Heart right ventricle (tissue), 16 donors: Measurements from ENCODE around the gene OBI1. TPM values are rescaled to one million over a fixed set of nuclear protein-coding genes. Genes with fewer than 3 reads are reported as not detected.

Source experiments
- ATAC-seq, 8 donors: fragments of 200-7000 bp; cut with Tn5 transposase; one replicate each; pipeline ENCODE4 v1.9.1; 2020; ENCODE audit warnings: mild to moderate bottlenecking in 8 of 8, moderate library complexity in 8 of 8, moderate number of reproducible peaks in 1 of 8
- DNase-seq, 2 donors: peaks; one replicate each; pipeline ENCODE4 v3.0.0-alpha.2; 2020
- H3K27ac ChIP-seq, 10 donors: fragments of 200-600 bp; sonication (generic) in 2 of 10; one replicate each; pipeline versions ENCODE4 v1.5.0 to v1.8.0; 2020 to 2022; ENCODE audit warnings: mild to moderate bottlenecking in 3 of 10
- H3K27me3 ChIP-seq, 7 donors: fragments of 200-600 bp; one replicate each; pipeline ENCODE4 v1.8.0; 2021 to 2022; ENCODE audit warnings: mild to moderate bottlenecking in 2 of 7
- H3K36me3 ChIP-seq, 9 donors: fragments of 200-600 bp; sonication (generic) in 1 of 9; one replicate each; pipeline versions ENCODE4 v1.5.0 to v1.8.0; 2020 to 2022; ENCODE audit warnings: mild to moderate bottlenecking in 2 of 9
- H3K4me1 ChIP-seq, 9 donors: fragments of 200-600 bp; sonication (generic) in 1 of 9; one replicate each; pipeline versions ENCODE4 v1.5.0 to v1.8.0; 2020 to 2022; ENCODE audit warnings: mild to moderate bottlenecking in 4 of 9
- H3K4me3 ChIP-seq, 10 donors: fragments of 200-600 bp; sonication (generic) in 2 of 10; one replicate each; pipeline versions ENCODE4 v1.5.0 to v1.8.0; 2020 to 2022; ENCODE audit warnings: mild to moderate bottlenecking in 7 of 10, moderate library complexity in 2 of 10
- H3K9me3 ChIP-seq, 11 donors: fragments of 200-600 bp in 10 of 11; sonication (generic) in 2 of 11; one replicate each; pipeline versions ENCODE4 v1.5.0 to v1.8.0; 2013 to 2022; ENCODE audit warnings: mild to moderate bottlenecking in 2 of 11, control low read depth in 1 of 11, moderate library complexity in 1 of 11
- WGBS, 2 donors: extraction: QIAGEN DNeasy Blood & Tissue Kit; methylation state at CpG; one replicate each; pipeline ENCODE4 v1.1.7; 2013; ENCODE audit warnings: inconsistent platforms in 1 of 2; 5-methylcytosine and 5-hydroxymethylcytosine counted together
- intact Hi-C, 10 donors: fragments of 100-400 bp; cut with DNase I; formaldehyde crosslinking; loops; one replicate each; pipeline versions ENCODE4 v1.11.1 to v1.14.2; 2022
- polyA plus RNA-seq, 2 donors: library from polyadenylated mRNA; stranded (reverse); fragments of 200-250 nt; gene quantifications; one replicate each; pipeline ENCODE4 v1.2.3, GENCODE V29; 2013
- total RNA-seq, 10 donors: library from RNA; stranded (reverse); fragmentation: NEBNext Ultra II Directional in 3 of 10; extraction: Animal tissue kit (Norgen Biotek cat#: 25700) in 3 of 10; gene quantifications; one replicate each; pipeline versions ENCODE4 v1.2.1 to v1.2.4, GENCODE V29; 2021 to 2023
- TF ChIP-seq, protein P1 (sequence below), 9 donors: fragments of 200-600 bp; sonication (generic) in 2 of 9; IDR thresholded peaks; one replicate each; pipeline versions ENCODE4 v1.5.0 to v1.8.0; 2021 to 2022; ENCODE audit warnings: antibody characterized with exemption in 9 of 9, mild to moderate bottlenecking in 5 of 9, moderate library complexity in 1 of 9
- donor health status: Arrhythmogenic right ventricular cardiomyopathy.
- donor health status: ischemic (EF 13 %, LVEDD 7.1; RV severe dilation, severe dysfunction).
- donor health status: healthy with polysubstance abuse.
- donor health status: DM: no; HTN: yes; CAD: no.
- donor health status: DM: no; HTN: no; CAD: no.
- donor health status: ischemic (EF 25% LVEDD 6.9; RV normal size, moderate dysfunction).
- donor health status: ischemic (EF 25% LVEDD 5.7; RV mildly dilated, moderate dysfunction).
- donor health status: healthy.
- donor health status: DM: yes; HTN: yes; CAD: no.
- donor health status: Ischemic cardiomyopathy.
- donor health status: ischemic (EF 35%, LVEDD 5.7; RV mildly dilated, moderate dysfunction).
- donor health status: nonischemic (EF 11% LVEDD 7.7; RV severe dilation, severe dysfunction).
- donor health status: DM: yes; HTN: yes; CAD: no.
- donor health status: PGD.
- donor health status: ischemic (EF 29% LVEDD 5.4; RV normal size, mild dysfunction).
- donor health status: nonischemic (EF 23%, LVEDD 6.1; RV moderate dilation, normal function).

Gene OBI1
- total and polyA plus RNA-seq, 12 donors = 2.8 to 12.3 (median 9.3) TPM

DNA sequence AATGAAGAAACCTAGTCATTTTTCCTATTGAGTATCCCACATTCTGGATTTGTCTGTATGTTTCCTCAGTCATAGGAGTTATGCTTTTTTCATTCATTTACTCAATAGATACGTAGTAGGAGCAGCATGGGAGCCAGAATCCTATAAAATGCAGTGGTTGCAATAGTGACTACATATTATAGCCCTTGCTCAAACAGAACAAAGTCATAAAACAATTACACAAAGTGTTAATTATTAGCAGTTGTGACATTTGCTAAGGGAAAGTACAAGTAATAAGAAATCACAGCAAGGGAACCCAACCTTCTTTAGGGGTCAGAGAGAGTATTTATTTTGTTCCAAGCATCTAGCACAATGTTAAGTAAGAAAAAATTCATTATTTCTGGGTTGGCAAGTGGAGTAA is 27.9 kb downstream of the OBI1 start:
- WGBS, 2 donors = 96 to 99% methylated on average over 1 of the region's 1 CpG

DNA sequence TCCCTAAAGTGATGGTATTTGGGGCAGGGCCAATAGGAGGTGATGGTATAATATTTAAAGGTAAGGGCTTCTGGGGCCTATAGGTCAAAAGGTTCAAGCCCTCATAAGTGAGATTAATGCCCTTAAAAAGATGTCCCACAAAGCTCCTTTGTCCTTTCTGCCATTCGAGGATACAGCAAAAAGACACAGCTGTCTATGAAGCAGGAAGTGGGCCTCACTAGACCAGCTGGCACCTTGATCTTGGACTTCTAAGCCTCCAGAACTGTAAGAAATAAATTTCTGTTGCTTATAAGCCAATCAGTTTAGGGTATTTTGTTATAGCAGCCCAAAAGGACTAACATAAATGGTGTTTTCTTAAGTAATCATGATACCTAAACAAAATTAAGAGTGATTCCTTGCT is 28.4 kb downstream of the OBI1 start:
- peaks cover 0 to 100% (median 6%) of the 10 kb centered on the region in 9 donors for H3K36me3 ChIP-seq

More for the DNA sequence above, 27.9 kb downstream of the OBI1 start:
- ATAC-seq (no peak), DNase-seq (no peak)
- TF ChIP-seq, protein P1, sequence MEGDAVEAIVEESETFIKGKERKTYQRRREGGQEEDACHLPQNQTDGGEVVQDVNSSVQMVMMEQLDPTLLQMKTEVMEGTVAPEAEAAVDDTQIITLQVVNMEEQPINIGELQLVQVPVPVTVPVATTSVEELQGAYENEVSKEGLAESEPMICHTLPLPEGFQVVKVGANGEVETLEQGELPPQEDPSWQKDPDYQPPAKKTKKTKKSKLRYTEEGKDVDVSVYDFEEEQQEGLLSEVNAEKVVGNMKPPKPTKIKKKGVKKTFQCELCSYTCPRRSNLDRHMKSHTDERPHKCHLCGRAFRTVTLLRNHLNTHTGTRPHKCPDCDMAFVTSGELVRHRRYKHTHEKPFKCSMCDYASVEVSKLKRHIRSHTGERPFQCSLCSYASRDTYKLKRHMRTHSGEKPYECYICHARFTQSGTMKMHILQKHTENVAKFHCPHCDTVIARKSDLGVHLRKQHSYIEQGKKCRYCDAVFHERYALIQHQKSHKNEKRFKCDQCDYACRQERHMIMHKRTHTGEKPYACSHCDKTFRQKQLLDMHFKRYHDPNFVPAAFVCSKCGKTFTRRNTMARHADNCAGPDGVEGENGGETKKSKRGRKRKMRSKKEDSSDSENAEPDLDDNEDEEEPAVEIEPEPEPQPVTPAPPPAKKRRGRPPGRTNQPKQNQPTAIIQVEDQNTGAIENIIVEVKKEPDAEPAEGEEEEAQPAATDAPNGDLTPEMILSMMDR (IDR thresholded peaks at IDR 0.05) = no peak
- intact Hi-C loops = no loop called here
- no peaks in the 10 kb centered on the region for H3K4me1 ChIP-seq
- no peak overlapping the region for H3K27ac ChIP-seq
- no peak overlapping the region for H3K4me3 ChIP-seq
- H3K36me3 ChIP-seq = peaks cover 0 to 100% (median 6%) of the 10 kb centered on the region in 9 donors
- H3K27me3 ChIP-seq = no peaks in the 10 kb centered on the region
- no peaks in the 10 kb centered on the region for H3K9me3 ChIP-seq

DNA sequence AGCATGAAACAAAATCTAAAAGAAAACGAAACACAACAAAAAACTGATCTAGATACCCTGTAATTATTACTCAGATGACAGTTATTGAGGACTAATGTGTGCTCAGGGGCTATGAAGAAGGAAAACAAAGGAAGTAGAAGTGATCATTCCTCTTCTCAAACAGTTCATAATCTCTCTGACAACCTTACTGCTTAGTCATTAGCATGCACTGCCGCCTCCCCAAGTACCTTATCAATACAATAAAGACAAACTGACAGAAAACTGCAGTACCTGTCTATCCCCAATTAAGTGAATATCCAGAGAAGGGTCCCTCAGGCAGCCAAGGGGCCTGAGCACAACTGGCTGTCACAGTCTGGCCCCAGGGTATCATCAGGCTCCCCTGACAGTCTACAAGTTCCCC is 33.6 kb downstream of the OBI1 start:
- no peak for DNase-seq
- WGBS, 2 donors = 93 to 98% methylated on average over 2 of the region's 2 CpGs
- H3K27ac ChIP-seq = no peak overlapping the region
- H3K9me3 ChIP-seq = no peaks in the 10 kb centered on the region
- ATAC-seq = no peak
- intact Hi-C loops = no loop called here
- no peaks in the 10 kb centered on the region for H3K27me3 ChIP-seq
- H3K4me1 ChIP-seq = no peaks in the 10 kb centered on the region
- no peak overlapping the region for H3K4me3 ChIP-seq
- TF ChIP-seq, protein P1 (IDR thresholded peaks at IDR 0.05) = no peak
- H3K36me3 ChIP-seq = peaks cover 0 to 75% (median 0%) of the 10 kb centered on the region in 9 donors

More for the DNA sequence above, 28.4 kb downstream of the OBI1 start:
- 79 to 92% methylated on average over 1 of the region's 1 CpG for WGBS, 2 donors
- DNase-seq (no peak), ATAC-seq (no peak)
- H3K4me1 ChIP-seq = no peaks in the 10 kb centered on the region
- TF ChIP-seq, protein P1 (IDR thresholded peaks at IDR 0.05) = no peak
- H3K4me3 ChIP-seq = no peak overlapping the region
- no peak overlapping the region for H3K27ac ChIP-seq
- intact Hi-C loops = no loop called here
- H3K9me3 ChIP-seq = no peaks in the 10 kb centered on the region
- H3K27me3 ChIP-seq = no peaks in the 10 kb centered on the region

DNA sequence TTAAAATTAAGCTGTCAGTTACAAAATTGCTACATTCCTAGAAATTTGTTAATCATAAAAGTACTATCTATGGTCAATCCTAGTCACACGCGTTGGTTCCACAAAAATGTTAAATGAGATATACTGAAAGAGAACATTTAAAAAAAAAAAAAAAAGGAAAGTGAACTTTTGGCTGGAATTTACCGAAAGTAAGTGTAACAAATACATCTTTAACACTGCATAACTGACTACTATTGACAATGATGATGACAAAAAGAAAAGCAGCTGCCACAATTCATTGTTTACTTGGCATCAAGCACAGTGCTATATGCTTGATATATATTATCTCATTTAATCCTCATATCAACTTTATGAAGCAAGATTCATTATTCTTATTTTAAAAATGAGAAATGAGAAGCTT is 35.8 kb downstream of the OBI1 start:
- peaks cover 0 to 54% (median 0%) of the 10 kb centered on the region in 9 donors for H3K36me3 ChIP-seq
- DNase-seq (no peak), ATAC-seq (no peak)
- H3K4me1 ChIP-seq = no peaks in the 10 kb centered on the region
- TF ChIP-seq, protein P1 (IDR thresholded peaks at IDR 0.05) = no peak
- no peak overlapping the region for H3K4me3 ChIP-seq
- WGBS, 2 donors = 95 to 99% methylated on average over 3 of the region's 3 CpGs
- no peak overlapping the region for H3K27ac ChIP-seq
- no peaks in the 10 kb centered on the region for H3K9me3 ChIP-seq
- no peaks in the 10 kb centered on the region for H3K27me3 ChIP-seq
- intact Hi-C loops = no loop called here
